Neural cell (in vitro differentiated cells): ENCODE data around the gene FBXO2. TPM values are rescaled to one million over a fixed set of nuclear protein-coding genes. Genes with fewer than 3 reads are reported as not detected.
"Not testable (repeated sequence)": the region's sequence is repeated elsewhere in the genome, so short reads cannot be mapped to it uniquely, and the experiment has no call there.

Source experiments
- H2AFZ ChIP-seq: fragments of 200-600, 300-800 bp; sonication (generic), shearing (Covaris generic); 2 replicates; pipeline ENCODE4 v1.6.0; 2014; ENCODE audit warnings: low read depth, mild to moderate bottlenecking, antibody characterized with exemption, low read length, moderate library complexity
- H3F3A ChIP-seq: fragments of 200-600 bp; shearing (Covaris generic); 2 replicates; pipeline ENCODE4 v1.6.1; 2016; ENCODE audit warnings: mild to moderate bottlenecking, moderate library complexity, mixed read lengths, antibody characterized with exemption, low read length; ENCODE audit not compliant: insufficient read depth, poor library complexity, severe bottlenecking
- H3K27ac ChIP-seq: fragments of 200-600, 300-800 bp; sonication (generic), shearing (Covaris generic); 2 replicates; pipeline ENCODE4 v1.5.1; 2014; ENCODE audit warnings: mild to moderate bottlenecking, low read length, moderate library complexity
- H3K27me3 ChIP-seq: fragments of 300-800, 200-600 bp; sonication (generic), shearing (Covaris generic); 2 replicates; pipeline ENCODE4 v1.6.0; 2014; ENCODE audit warnings: mild to moderate bottlenecking, low read depth, low read length, moderate library complexity; ENCODE audit not compliant: insufficient read depth
- H3K36me3 ChIP-seq: fragments of 300-800, 200-600 bp; sonication (generic), shearing (Covaris generic); 2 replicates; pipeline ENCODE4 v1.5.1; 2014; ENCODE audit warnings: mild to moderate bottlenecking, antibody characterized with exemption, low read length, moderate library complexity; ENCODE audit not compliant: insufficient read depth
- H3K4me2 ChIP-seq: fragments of 300-800, 200-600 bp; sonication (generic), shearing (Covaris generic); 2 replicates; pipeline ENCODE4 v1.6.0; 2014; ENCODE audit warnings: mild to moderate bottlenecking, low read length
- H3K4me3 ChIP-seq: fragments of 300-800, 200-600 bp; sonication (generic), shearing (Covaris generic); 2 replicates; pipeline ENCODE4 v1.5.1; 2014; ENCODE audit warnings: mild to moderate bottlenecking, low read length, moderate library complexity
- H3K79me2 ChIP-seq: fragments of 200-600 bp; shearing (Covaris generic); replicated peaks from 2 replicates; pipeline ENCODE4 v1.6.0; 2014; ENCODE audit warnings: mild to moderate bottlenecking, low read length, moderate library complexity; ENCODE audit not compliant: insufficient read depth
- H3K9ac ChIP-seq: fragments of 300-800, 200-600 bp; sonication (generic), shearing (Covaris generic); 2 replicates; pipeline ENCODE4 v1.6.1; 2016; ENCODE audit warnings: mild to moderate bottlenecking, low read length, mixed read lengths
- H3K9me2 ChIP-seq: fragments of 200-600 bp; shearing (Covaris generic); 2 replicates; pipeline ENCODE4 v1.6.1; 2016; ENCODE audit warnings: mild to moderate bottlenecking, low read length, mixed read lengths; ENCODE audit not compliant: insufficient read depth
- H3K9me3 ChIP-seq: fragments of 200-600, 300-800 bp; sonication (generic), shearing (Covaris generic); 2 replicates; pipeline ENCODE4 v1.6.1; 2016; ENCODE audit warnings: mild to moderate bottlenecking, mixed run types, low read length, moderate library complexity, mixed read lengths
- H4K20me1 ChIP-seq: fragments of 200-600 bp; shearing (Covaris generic); 2 replicates; pipeline ENCODE4 v1.6.1; 2016; ENCODE audit warnings: mild to moderate bottlenecking, mixed run types; ENCODE audit not compliant: insufficient read depth
- EZH2 ChIP-seq: fragments of 200-600, 300-800 bp; shearing (Covaris generic), sonication (generic); IDR thresholded peaks from 2 replicates; pipeline ENCODE4 v1.6.1; 2014; ENCODE audit warnings: antibody characterized with exemption, low read length, borderline replicate concordance, mild to moderate bottlenecking; ENCODE audit not compliant: insufficient read depth, poor library complexity, severe bottlenecking
- MXI1 ChIP-seq: fragments of 450-650 bp; conservative IDR thresholded peaks from 2 replicates; pipeline ENCODE4 v1.6.1; 2014; ENCODE audit warnings: antibody characterized with exemption, mild to moderate bottlenecking; ENCODE audit not compliant: poor library complexity, severe bottlenecking
- RAD21 ChIP-seq: fragments of 450-650 bp; conservative IDR thresholded peaks from 2 replicates; pipeline ENCODE4 v1.6.1; 2014; ENCODE audit warnings: antibody characterized with exemption, mild to moderate bottlenecking, moderate library complexity
- TAF1 ChIP-seq: IDR thresholded peaks from 2 replicates; pipeline ENCODE4 v1.6.1; 2012; ENCODE audit warnings: low read depth
- polyA plus RNA-seq: library from polyadenylated mRNA; depleted of rRNA; stranded (reverse); fragments of >200 nt; gene quantifications from 2 replicates; pipeline ENCODE4 v1.2.3, GENCODE V29; 2014
- TF ChIP-seq, protein P1 (sequence below): IDR thresholded peaks from 2 replicates; pipeline ENCODE4 v1.6.1; 2012; ENCODE audit warnings: borderline replicate concordance

FBXO2 gene
- polyA plus RNA-seq, 1 donor from 2014 or later, result 16.6 TPM

DNA sequence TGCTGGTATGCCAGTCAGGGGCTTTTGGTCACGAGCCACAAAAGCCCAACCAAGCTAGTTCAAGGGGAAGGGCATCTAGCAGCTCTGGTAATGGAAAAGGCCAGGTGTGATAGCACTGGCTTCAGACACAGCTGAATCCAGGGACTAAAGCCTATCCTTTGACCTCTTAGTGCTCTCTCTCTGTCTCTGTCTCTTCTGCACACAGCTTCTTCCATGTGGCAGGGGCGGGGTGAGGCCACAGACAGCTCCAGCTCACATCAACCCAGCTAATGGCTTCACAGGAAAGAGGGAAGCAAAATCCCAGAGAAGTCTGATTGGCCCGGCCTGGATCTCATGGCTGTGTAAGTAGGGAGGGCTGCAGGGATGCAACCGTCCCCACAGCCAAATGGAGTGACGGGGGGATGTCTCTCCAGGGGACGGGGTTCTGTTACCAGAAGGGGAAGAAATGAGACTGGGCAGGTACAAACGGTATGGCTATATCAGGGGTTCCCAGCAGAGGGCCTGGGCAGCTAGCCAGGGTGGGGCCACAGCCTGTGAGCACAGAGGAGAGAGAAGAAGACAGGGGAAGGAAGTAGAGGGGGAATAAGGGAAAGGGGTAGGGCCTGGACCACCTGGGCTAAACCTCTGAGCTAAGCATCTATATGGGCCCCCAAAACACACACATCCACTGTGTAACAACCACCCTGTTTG is 42.4 kb downstream of the FBXO2 start:
- Histone ChIP-seq H3K4me3 (no peak overlapping the region), H3K9ac (no peak overlapping the region), H3K27me3 (no peaks in the 10 kb centered on the region), H4K20me1 (no peaks in the 10 kb centered on the region), H3K4me2 (no peak overlapping the region), H3K36me3 (no peaks in the 10 kb centered on the region), H3K27ac (no peak overlapping the region), H3F3A (no peaks in the 10 kb centered on the region), H3K9me2 (no peaks in the 10 kb centered on the region), H3K9me3 (no peaks in the 10 kb centered on the region), H3K79me2 (no peaks in the 10 kb centered on the region), H2AFZ (no peak overlapping the region)
- TF ChIP-seq MXI1 (no peak), EZH2 (no peak), TAF1 (no peak), RAD21 (no peak)
- TF ChIP-seq, protein P1, sequence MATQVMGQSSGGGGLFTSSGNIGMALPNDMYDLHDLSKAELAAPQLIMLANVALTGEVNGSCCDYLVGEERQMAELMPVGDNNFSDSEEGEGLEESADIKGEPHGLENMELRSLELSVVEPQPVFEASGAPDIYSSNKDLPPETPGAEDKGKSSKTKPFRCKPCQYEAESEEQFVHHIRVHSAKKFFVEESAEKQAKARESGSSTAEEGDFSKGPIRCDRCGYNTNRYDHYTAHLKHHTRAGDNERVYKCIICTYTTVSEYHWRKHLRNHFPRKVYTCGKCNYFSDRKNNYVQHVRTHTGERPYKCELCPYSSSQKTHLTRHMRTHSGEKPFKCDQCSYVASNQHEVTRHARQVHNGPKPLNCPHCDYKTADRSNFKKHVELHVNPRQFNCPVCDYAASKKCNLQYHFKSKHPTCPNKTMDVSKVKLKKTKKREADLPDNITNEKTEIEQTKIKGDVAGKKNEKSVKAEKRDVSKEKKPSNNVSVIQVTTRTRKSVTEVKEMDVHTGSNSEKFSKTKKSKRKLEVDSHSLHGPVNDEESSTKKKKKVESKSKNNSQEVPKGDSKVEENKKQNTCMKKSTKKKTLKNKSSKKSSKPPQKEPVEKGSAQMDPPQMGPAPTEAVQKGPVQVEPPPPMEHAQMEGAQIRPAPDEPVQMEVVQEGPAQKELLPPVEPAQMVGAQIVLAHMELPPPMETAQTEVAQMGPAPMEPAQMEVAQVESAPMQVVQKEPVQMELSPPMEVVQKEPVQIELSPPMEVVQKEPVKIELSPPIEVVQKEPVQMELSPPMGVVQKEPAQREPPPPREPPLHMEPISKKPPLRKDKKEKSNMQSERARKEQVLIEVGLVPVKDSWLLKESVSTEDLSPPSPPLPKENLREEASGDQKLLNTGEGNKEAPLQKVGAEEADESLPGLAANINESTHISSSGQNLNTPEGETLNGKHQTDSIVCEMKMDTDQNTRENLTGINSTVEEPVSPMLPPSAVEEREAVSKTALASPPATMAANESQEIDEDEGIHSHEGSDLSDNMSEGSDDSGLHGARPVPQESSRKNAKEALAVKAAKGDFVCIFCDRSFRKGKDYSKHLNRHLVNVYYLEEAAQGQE, result no peak

DNA sequence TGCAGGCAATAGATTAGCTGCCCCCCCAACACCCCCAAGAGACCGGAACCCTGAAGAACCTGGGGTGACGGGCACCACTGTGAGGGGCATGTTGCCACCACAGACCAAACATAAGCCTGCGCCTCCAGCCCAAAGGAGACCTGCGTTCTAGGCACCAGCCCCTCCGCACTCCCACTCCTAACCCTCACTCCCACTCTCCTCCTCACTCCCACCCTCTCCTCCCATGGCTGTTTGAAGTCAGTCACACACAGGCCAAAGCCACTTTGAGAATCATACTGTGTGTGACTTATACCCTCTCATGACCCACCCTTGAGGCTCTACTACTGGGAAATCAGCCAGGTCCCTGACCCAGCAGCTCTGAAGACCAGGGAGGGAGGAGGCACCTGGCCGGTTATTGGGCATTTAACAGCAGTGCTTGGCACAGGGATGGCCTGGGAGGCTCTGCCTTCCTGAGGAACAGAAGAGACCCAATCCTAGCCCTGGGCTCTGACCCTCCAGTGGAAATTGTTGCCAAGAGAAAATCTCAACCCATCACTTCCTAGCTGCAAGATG is 43.5 kb downstream of the FBXO2 start:
- H3K27ac ChIP-seq, result no peak overlapping the region
- H3K4me3 ChIP-seq, result no peak overlapping the region
- TF ChIP-seq EZH2 (no peak), MXI1 (no peak)
- H3K79me2 ChIP-seq, result no peaks in the 10 kb centered on the region
- no peaks in the 10 kb centered on the region for H3K9me3 ChIP-seq
- H3K9me2 ChIP-seq, result no peaks in the 10 kb centered on the region
- no peaks in the 10 kb centered on the region for H4K20me1 ChIP-seq
- no peak overlapping the region for H3K4me2 ChIP-seq
- H2AFZ ChIP-seq, result no peak overlapping the region
- no peaks in the 10 kb centered on the region for H3F3A ChIP-seq
- H3K9ac ChIP-seq, result no peak overlapping the region
- no peaks in the 10 kb centered on the region for H3K27me3 ChIP-seq
- no peaks in the 10 kb centered on the region for H3K36me3 ChIP-seq

DNA sequence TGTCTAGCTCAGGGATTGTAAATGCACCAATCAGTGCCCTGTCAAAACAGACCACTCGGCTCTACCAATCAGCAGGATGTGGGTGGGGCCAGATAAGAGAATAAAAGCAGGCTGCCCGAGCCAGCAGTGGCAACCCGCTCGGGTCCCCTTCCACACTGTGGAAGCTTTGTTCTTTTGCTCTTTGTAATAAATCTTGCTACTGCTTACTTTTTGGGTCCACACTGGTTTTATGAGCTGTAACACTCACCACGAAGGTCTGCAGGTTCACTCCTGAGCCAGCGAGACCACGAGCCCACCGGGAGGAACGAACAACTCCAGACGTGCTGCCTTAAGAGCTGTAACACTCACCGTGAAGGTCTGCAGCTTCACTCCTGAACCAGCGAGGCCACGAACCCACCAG is 44.9 kb downstream of the FBXO2 start:
- H3F3A ChIP-seq, H3K79me2 ChIP-seq, H3K9me2 ChIP-seq, H4K20me1 ChIP-seq, H3K9ac ChIP-seq, H3K9me3 ChIP-seq, H2AFZ ChIP-seq, H3K27me3 ChIP-seq, H3K36me3 ChIP-seq, H3K4me2 ChIP-seq, H3K4me3 ChIP-seq, H3K27ac ChIP-seq: not testable (repeated sequence)

DNA sequence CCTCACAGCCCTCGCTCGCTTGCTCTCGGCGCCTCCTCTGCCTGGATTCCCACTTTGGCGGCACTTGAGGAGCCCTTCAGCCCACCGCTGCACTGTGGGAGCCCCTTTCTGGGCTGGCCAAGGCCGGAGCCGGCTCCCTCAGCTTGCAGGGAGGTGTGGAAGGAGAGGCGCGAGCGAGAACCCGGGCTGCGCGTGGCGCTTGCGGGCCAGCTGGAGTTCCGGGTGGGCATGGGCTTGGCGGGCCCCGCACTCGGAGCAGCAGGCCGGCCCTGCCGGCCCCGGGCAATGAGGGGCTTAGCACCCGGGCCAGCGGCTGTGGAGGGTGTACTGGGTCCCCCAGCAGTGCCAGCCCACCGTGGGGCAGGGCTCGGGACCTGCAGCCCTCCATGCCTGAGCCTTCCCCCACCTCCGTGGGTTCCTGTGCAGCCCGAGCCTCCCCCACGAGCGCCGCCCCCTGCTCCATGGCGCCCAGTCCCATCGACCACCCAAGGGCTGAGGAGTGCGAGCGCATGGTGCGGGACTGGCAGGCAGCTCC is 45.6 kb downstream of the FBXO2 start:
- not testable (repeated sequence) for H3F3A ChIP-seq, H3K9me2 ChIP-seq, H4K20me1 ChIP-seq, H3K27ac ChIP-seq, H2AFZ ChIP-seq, H3K4me3 ChIP-seq, H3K9ac ChIP-seq, H3K36me3 ChIP-seq, H3K9me3 ChIP-seq, H3K27me3 ChIP-seq, H3K79me2 ChIP-seq, H3K4me2 ChIP-seq
